Stimulated activated CD8-positive, alpha-beta memory T cell treated with anti-CD3 and anti-CD28 coated beads, Interleukin-2, amount 100 ng/mL, for 48 hours (primary cell): ENCODE data around the gene RAB3IL1.

Experiments
- DNase-seq, 2 donors: peaks; one replicate each; pipeline ENCODE4 v3.0.0-alpha.2; 2020; ENCODE audit warnings: low read depth in 2 of 2

RAB3IL1 gene

GRCh38 chr11:61904539-61905048 lies 12.8 kb downstream of the RAB3IL1 start:
- DNase-seq, result no peak

- DNase-seq, result no peak
Observed at GRCh38 chr11:61903845-61904244, 13.5 kb downstream of the RAB3IL1 start.

- no peak for DNase-seq
Observed at GRCh38 chr11:61902313-61902712, 15.1 kb downstream of the RAB3IL1 start.

- no peak for DNase-seq
Observed at GRCh38 chr11:61901397-61901796, 16.0 kb downstream of the RAB3IL1 start.

GRCh38 chr11:61900251-61900650 lies 17.1 kb downstream of the RAB3IL1 start:
- no peak for DNase-seq

GRCh38 chr11:61899146-61899841 lies 18.1 kb downstream of the RAB3IL1 start:
- DNase-seq, result peak; percentile 84 to 93

- DNase-seq, result no peak
Observed at GRCh38 chr11:61898247-61898582, 19.2 kb downstream of the RAB3IL1 start.

- peak; percentile 59 to 75 for DNase-seq
Observed at GRCh38 chr11:61897387-61898246, 19.7 kb downstream of the RAB3IL1 start.

GRCh38 chr11:61896665-61897386 lies 20.5 kb downstream of the RAB3IL1 start:
- DNase-seq, result no peak

GRCh38 chr11:61895718-61896059 lies 21.7 kb downstream of the RAB3IL1 start:
- DNase-seq, result no peak

GRCh38 chr11:61895046-61895717 lies 22.2 kb downstream of the RAB3IL1 start:
- DNase-seq, result no peak

- DNase-seq, result no peak
Observed at GRCh38 chr11:61893981-61894380, 23.4 kb downstream of the RAB3IL1 start.

GRCh38 chr11:61892085-61892370 lies 25.3 kb downstream of the RAB3IL1 start:
- no peak for DNase-seq

- DNase-seq, result peak in 1 of 2 donors; percentile 39
Observed at GRCh38 chr11:61891331-61892084, 25.9 kb downstream of the RAB3IL1 start, which contains the start of gene FADS3. Gene FADS3, minus strand, starts transcription at chr11:61891545. Its CDS starts 164 bp downstream, at chr11:61891381.

GRCh38 chr11:61890529-61891330 lies 26.6 kb downstream of the RAB3IL1 start:
- DNase-seq, result peak in 1 of 2 donors; percentile 22

- no peak for DNase-seq
Observed at GRCh38 chr11:61889831-61890230, 27.5 kb downstream of the RAB3IL1 start.

GRCh38 chr11:61888590-61888989 lies 28.8 kb downstream of the RAB3IL1 start:
- no peak for DNase-seq

- no peak for DNase-seq
Observed at GRCh38 chr11:61887839-61888494, 29.4 kb downstream of the RAB3IL1 start.

GRCh38 chr11:61886643-61887042 lies 30.7 kb downstream of the RAB3IL1 start:
- no peak for DNase-seq
